ENCODE measurements around the gene IPCEF1.
"Not testable (repeated sequence)": the region's sequence is repeated elsewhere in the genome, so short reads cannot be mapped to it uniquely, and the experiment has no call there.

The IPCEF1 gene

GRCh38 chr6:154243793-154244750, 112.5 kb downstream of the IPCEF1 start:
- no peak for DNase-seq

- no peak for DNase-seq
Measured at GRCh38 chr6:154242617-154243357, 113.8 kb downstream of the IPCEF1 start.

GRCh38 chr6:154241581-154241980, 115.0 kb downstream of the IPCEF1 start:
- DNase-seq, result no peak

- DNase-seq, result not testable (repeated sequence)
Measured at GRCh38 chr6:154241061-154241460, 115.5 kb downstream of the IPCEF1 start.

- DNase-seq, result no peak
Measured at GRCh38 chr6:154239392-154239791, 117.2 kb downstream of the IPCEF1 start.

GRCh38 chr6:154238831-154239230, 117.8 kb downstream of the IPCEF1 start:
- DNase-seq, result no peak

- no peak for DNase-seq
Measured at GRCh38 chr6:154236646-154237301, 119.8 kb downstream of the IPCEF1 start.

GRCh38 chr6:154234019-154234772, 122.4 kb downstream of the IPCEF1 start:
- no peak for DNase-seq

GRCh38 chr6:154233383-154233782, 123.2 kb downstream of the IPCEF1 start:
- no peak for DNase-seq

GRCh38 chr6:154232013-154232910, 124.3 kb downstream of the IPCEF1 start:
- no peak for DNase-seq

GRCh38 chr6:154230910-154231595, 125.5 kb downstream of the IPCEF1 start:
- DNase-seq, result no peak

- DNase-seq, result no peak
Measured at GRCh38 chr6:154230393-154230792, 126.2 kb downstream of the IPCEF1 start.

- no peak for DNase-seq
Measured at GRCh38 chr6:154229786-154230185, 126.8 kb downstream of the IPCEF1 start.

GRCh38 chr6:154228521-154228905, 128.1 kb downstream of the IPCEF1 start:
- DNase-seq, result no peak

GRCh38 chr6:154227862-154228520, 128.6 kb downstream of the IPCEF1 start:
- no peak for DNase-seq

GRCh38 chr6:154226461-154226860, 130.1 kb downstream of the IPCEF1 start:
- DNase-seq, result no peak

- DNase-seq, result no peak
Measured at GRCh38 chr6:154223296-154223695, 133.3 kb downstream of the IPCEF1 start.

- no peak for DNase-seq
Measured at GRCh38 chr6:154222716-154223115, 133.9 kb downstream of the IPCEF1 start.

- no peak for DNase-seq
Measured at GRCh38 chr6:154219250-154219649, 137.4 kb downstream of the IPCEF1 start.

GRCh38 chr6:154218787-154219186, 137.8 kb downstream of the IPCEF1 start:
- no peak for DNase-seq

Data from bone marrow (tissue), 2 donors.